ENCODE measurements around the gene ARHGEF12.
A peak's percentile ranks its signal among the peaks of the same experiment; 100 is the strongest.

ARHGEF12 gene

DNA sequence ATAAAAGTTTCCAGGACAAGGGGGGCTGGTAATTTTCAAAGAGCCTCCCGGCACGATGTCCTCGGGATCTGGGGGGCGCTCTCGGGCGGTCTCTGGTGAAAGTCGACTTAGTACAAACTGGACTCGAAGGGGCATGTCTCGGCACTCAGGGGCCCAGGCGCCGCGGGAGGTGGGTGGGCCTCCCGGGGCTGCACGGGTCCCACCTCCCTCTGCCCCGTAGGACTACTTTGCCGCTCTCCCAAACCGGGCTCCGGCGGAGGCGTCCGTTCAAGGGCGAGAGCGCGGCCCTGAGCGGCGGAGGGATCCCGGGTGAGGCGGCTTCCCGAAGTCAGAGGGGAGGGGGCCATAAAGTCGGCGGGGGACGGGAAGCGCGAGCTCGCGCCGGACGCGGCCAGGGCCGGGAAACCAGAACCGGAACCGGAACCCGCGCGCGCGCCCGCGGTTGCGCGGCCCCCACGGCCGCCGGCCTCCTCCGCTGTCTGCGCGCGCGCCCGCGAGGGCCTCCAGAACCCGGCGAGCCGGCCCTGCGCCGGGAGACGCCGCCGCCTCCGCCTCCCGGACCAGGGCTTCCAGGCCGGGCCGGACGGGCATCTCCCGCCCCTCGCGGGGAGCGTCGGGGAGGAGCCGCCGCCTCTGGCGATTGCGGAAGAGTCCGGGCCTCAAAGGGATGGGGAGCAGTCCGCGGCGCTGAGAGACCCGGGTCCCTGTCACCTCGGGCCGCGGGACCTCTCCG is at the start of gene ARHGEF12:
ARHGEF12 (plus strand) TSS at position 506 of the 733 bp plus-strand sequence. CDS start 831 bp downstream, outside the sequence.
- peak; percentile 91 to 92 for DNase-seq

GRCh38 chr11:120288021-120288420 is 48.2 kb upstream of the ARHGEF12 start:
- DNase-seq: no peak

- no peak for DNase-seq
Observed at GRCh38 chr11:120289426-120289825, 46.8 kb upstream of the ARHGEF12 start.

DNA sequence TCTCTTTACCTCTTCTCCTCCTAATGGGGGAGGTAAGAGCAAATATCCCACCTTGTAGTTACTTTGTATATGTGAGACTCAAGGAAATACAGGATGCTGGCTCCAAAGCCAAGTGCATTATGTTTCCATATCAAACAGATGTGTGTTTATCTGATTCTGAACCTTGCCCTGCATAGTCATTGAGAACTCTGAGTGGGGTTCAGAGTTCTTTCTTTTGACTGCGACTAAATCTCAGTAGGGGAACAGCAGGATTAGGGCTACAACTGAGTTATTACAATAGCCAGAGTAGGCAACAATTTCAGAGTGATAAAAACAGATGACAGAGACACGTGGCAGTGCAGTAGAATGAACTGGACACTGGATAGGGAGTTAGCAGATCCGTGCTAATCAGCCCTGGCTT is 45.3 kb upstream of the ARHGEF12 start:
- DNase-seq: no peak

GRCh38 chr11:120293038-120293800 is 43.0 kb upstream of the ARHGEF12 start:
- DNase-seq: no peak

- DNase-seq: no peak
Observed at GRCh38 chr11:120294096-120294495, 42.1 kb upstream of the ARHGEF12 start.

DNA sequence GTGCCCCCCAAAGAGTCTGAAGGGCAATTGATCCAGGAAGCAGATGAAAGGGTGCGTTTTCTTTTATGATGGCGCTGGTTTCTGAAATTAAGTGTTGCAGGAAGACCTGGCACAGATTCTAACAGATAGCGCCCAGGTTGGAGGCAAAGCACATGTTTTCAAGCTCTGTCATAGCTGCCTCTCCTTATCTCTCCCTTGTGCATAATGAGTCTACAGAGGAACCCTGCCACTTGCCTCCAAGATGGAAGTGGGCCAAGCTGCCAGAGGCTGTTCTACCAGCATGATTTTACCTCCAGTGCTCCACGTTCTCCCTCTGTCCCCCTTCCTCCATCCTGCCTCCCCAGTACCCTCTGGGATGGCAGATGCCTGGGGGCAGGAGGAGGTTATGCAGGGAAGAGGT is 41.1 kb upstream of the ARHGEF12 start:
- no peak for DNase-seq

- no peak for DNase-seq
Observed at GRCh38 chr11:120296554-120296953, 39.7 kb upstream of the ARHGEF12 start.

- DNase-seq: no peak
Observed at GRCh38 chr11:120298461-120298860, 37.8 kb upstream of the ARHGEF12 start.

- no peak for DNase-seq
Observed at GRCh38 chr11:120302001-120302805, 34.0 kb upstream of the ARHGEF12 start.

DNA sequence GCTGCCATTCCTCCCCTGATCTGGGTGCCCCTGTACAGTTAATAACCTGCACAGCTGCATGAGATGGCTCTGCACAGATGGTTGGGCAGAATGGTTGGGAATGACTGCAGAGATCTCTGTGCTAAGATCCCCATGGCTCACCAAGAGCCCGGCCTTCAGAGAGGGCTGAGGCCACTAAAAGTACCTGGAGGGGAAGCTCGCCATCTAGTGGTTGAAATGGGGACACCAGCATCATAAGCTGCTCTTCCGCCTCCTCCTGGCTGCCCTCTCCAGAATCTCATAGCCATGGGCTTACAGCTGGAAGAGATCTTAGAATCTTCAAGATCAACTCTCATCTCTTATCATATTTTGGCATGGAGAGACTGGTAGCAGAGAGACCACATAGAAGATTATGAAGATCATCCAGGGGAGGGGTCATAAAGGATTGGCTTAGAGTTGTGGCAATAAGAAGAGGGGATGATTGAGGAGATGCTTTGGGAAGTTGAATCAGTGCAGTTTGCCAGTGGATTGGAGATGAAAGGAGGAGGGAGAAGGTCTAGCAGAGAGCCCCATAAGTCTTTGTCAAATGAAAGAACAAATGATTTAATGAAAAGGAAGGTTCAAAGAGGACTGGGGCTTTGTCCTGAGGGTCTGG is 33.1 kb upstream of the ARHGEF12 start:
- DNase-seq: peak; percentile 7 to 20

- DNase-seq: no peak
Observed at GRCh38 chr11:120304526-120304925, 31.7 kb upstream of the ARHGEF12 start.

GRCh38 chr11:120305286-120305685 is 30.9 kb upstream of the ARHGEF12 start:
- no peak for DNase-seq

DNA sequence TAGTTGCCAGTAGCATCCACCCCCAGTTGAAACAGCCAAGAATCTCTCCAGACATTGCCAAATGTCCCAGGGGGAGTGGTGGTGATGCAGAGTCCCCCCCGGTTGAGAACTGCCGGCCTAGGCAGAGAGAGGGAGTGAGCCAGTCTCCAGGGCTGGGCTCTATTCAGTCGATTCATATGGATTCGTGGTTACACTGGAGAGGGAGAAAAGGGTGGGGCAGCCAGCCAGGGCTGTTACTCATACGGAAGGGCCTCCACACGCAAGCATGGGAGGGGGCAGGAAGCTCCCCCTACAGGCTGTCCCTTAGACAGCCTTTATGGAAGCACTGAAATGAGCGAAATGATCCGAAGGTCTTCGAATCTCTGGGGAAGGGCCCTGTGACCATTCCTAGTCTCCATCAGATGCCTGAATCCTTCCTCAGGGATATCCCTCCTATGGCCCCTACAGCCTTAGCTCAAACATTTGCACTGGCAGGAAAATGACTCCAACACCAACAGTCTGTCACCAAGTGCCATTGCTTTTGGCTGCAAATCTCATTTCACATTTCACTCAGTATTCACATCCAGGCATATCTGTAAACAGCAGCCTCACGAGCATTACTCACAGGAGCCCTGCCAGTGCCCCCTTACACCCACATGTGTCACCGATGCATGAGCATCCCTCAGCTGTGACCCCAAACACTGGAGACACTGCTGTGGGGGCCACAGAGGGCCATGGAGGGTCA is 29.5 kb upstream of the ARHGEF12 start:
- DNase-seq: no peak

- DNase-seq: no peak
Observed at GRCh38 chr11:120307476-120307875, 28.7 kb upstream of the ARHGEF12 start.

- DNase-seq: peak in 1 of 2 donors; percentile 18
Observed at GRCh38 chr11:120308081-120308480, 28.1 kb upstream of the ARHGEF12 start.

DNA sequence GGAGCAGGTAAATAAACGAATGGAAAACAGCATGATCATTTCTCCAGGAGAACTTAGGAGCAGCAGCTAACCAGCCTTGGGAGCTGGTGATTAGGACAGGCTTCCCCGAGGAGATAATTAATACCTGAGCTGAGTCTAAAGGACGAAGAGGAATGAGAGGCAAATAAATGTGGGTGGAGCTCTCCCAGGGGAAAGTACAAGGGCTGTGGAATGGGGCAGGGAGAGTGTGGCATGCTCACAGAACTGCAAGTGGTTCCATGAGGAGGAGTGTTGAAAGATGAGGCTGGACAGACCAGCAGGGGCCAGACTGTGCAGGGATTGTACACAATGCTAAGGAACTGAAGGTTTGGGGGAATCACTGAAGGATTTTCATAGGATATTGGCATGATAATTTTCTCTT is 25.3 kb upstream of the ARHGEF12 start:
- no peak for DNase-seq

GRCh38 chr11:120314861-120315260 is 21.4 kb upstream of the ARHGEF12 start:
- no peak for DNase-seq

GRCh38 chr11:120316880-120317688 is 19.1 kb upstream of the ARHGEF12 start:
- no peak for DNase-seq

GRCh38 chr11:120317689-120318480 is 18.3 kb upstream of the ARHGEF12 start:
- DNase-seq: no peak

Measured in hippocampal formation (tissue), 2 donors.